Panc1 (cell line): ENCODE data around the gene AHRR.

Experiments used
- CTCF ChIP-seq: fragments of 450-650 bp; IDR thresholded peaks from 2 replicates; pipeline ENCODE4 v1.5.1; 2017; ENCODE audit warnings: mild to moderate bottlenecking
- POLR2AphosphoS5 ChIP-seq: IDR thresholded peaks from 2 replicates; pipeline ENCODE4 v1.6.1; 2012; ENCODE audit warnings: mild to moderate bottlenecking, low read depth, low read length, moderate library complexity
- TCF7L2 ChIP-seq: IDR thresholded peaks from 2 replicates; pipeline ENCODE4 v1.6.1; 2011; ENCODE audit warnings: mild to moderate bottlenecking, low read depth, low read length, inconsistent platforms

- no peak for TF ChIP-seq CTCF
- TF ChIP-seq TCF7L2: no peak
- TF ChIP-seq POLR2AphosphoS5: no peak
Measured at GRCh38 chr5:418162-419121, 96.9 kb downstream of the AHRR start.
